Measurements from ENCODE around the gene CSRP2. TPM values are rescaled to one million over a fixed set of nuclear protein-coding genes. Genes with fewer than 3 reads are reported as not detected.

Gene CSRP2
- total RNA-seq, 1 experiment from 2014 or later, result 158 TPM

GRCh38 chr12:76925135-76925534 lies 46.3 kb upstream of the CSRP2 start:
- H4K91ac ChIP-seq (ENCODE audit: insufficient read length, low read depth, low read length), result no peak overlapping the region
- H3K9ac ChIP-seq (ENCODE audit: extremely low read depth, insufficient read length, low read length), result no peak overlapping the region
- H3K4ac ChIP-seq (ENCODE audit: low read depth, low read length), result no peak overlapping the region
- no peak overlapping the region for H3K56ac ChIP-seq (ENCODE audit: insufficient read length, low read depth, low read length)
- H3K4me1 ChIP-seq (ENCODE audit: insufficient read depth, low read length), result peaks cover 11% of the 10 kb centered on the region
- H3K79me2 ChIP-seq (ENCODE audit: insufficient read depth, low read length), result no peaks in the 10 kb centered on the region
- no peak overlapping the region for H2BK120ac ChIP-seq (ENCODE audit: low read depth, low read length, poor library complexity, severe bottlenecking)
- H3K9me3 ChIP-seq (ENCODE audit: control insufficient read depth, low read depth, low read length), result no peaks in the 10 kb centered on the region
- no CpG with 5 or more reads among the region's 1 CpG for WGBS (ENCODE audit: extremely low coverage, insufficient read length, low lambda C conversion rate)
- no peaks in the 10 kb centered on the region for H4K20me1 ChIP-seq (ENCODE audit: control insufficient read depth, insufficient read depth, insufficient read length)
- Mint-ChIP-seq H3K9me3 (peaks cover 0 to 4% of the 10 kb centered on the region in 2 experiments; a peak in 3 of 5 replicates), H3K27me3 (ENCODE audit: low read depth) (no peaks in the 10 kb centered on the region), H3K36me3 (ENCODE audit: insufficient read depth in 1 of 3, low read depth in 3 of 3) (peaks cover 0 to 4% (median 2%) of the 10 kb centered on the region in 3 experiments; a peak in 2 of 7 replicates), H3K4me3 (no peak overlapping the region), H3K4me1 (peaks cover 26 to 27% of the 10 kb centered on the region in 2 experiments), H3K27ac (no peak overlapping the region)
- no peak overlapping the region for H3K18ac ChIP-seq (ENCODE audit: insufficient read length, low read depth, low read length)
- no peak overlapping the region for H2BK20ac ChIP-seq (ENCODE audit: low read depth, low read length, poor library complexity, severe bottlenecking)
- H3K27me3 ChIP-seq (ENCODE audit: insufficient read depth, low read length), result no peaks in the 10 kb centered on the region
- H4K8ac ChIP-seq (replicated peaks; ENCODE audit: insufficient read length, low read depth, low read length), result no peak overlapping the region
- H3K27ac ChIP-seq (ENCODE audit: insufficient read length, low read depth, low read length), result no peak overlapping the region
- H3K4me2 ChIP-seq (ENCODE audit: insufficient read depth, insufficient read length, low read length), result no peak overlapping the region
- H3K23ac ChIP-seq (ENCODE audit: insufficient read length, low read depth, low read length), result no peak overlapping the region
- no peak overlapping the region for H2AK5ac ChIP-seq (ENCODE audit: insufficient read length, low read length)
- no peaks in the 10 kb centered on the region for H3K79me1 ChIP-seq (ENCODE audit: insufficient read depth, low read depth, low read length, poor library complexity, severe bottlenecking)
- peaks cover 2% of the 10 kb centered on the region for H3K23me2 ChIP-seq (ENCODE audit: insufficient read length, low read depth, low read length, poor library complexity, severe bottlenecking)
- TF ChIP-seq, protein P1, sequence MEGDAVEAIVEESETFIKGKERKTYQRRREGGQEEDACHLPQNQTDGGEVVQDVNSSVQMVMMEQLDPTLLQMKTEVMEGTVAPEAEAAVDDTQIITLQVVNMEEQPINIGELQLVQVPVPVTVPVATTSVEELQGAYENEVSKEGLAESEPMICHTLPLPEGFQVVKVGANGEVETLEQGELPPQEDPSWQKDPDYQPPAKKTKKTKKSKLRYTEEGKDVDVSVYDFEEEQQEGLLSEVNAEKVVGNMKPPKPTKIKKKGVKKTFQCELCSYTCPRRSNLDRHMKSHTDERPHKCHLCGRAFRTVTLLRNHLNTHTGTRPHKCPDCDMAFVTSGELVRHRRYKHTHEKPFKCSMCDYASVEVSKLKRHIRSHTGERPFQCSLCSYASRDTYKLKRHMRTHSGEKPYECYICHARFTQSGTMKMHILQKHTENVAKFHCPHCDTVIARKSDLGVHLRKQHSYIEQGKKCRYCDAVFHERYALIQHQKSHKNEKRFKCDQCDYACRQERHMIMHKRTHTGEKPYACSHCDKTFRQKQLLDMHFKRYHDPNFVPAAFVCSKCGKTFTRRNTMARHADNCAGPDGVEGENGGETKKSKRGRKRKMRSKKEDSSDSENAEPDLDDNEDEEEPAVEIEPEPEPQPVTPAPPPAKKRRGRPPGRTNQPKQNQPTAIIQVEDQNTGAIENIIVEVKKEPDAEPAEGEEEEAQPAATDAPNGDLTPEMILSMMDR (conservative IDR thresholded peaks at IDR 0.05), result no peak
- H3K14ac ChIP-seq (ENCODE audit: insufficient read depth, low read length), result no peak overlapping the region
- no peak overlapping the region for H4K5ac ChIP-seq (ENCODE audit: insufficient read length, low read depth, low read length)
- no peak overlapping the region for H3T11ph ChIP-seq (ENCODE audit: low read length)
- H2AFZ ChIP-seq (ENCODE audit: low read length), result no peak overlapping the region
- DNase-seq, result no peak
- H2BK5ac ChIP-seq (ENCODE audit: insufficient read length, low read length), result no peak overlapping the region
- H2BK15ac ChIP-seq (ENCODE audit: low read depth, low read length), result no peak overlapping the region
- no peak overlapping the region for H2BK12ac ChIP-seq (ENCODE audit: insufficient read length, low read depth, low read length)

All from H9 (cell line).